OCI-LY7 (cell line): ENCODE results near the gene MXD1. TPM values are rescaled to one million over a fixed set of nuclear protein-coding genes. Genes with fewer than 3 reads are reported as not detected.

Experiments used
- BruUV-seq: library from RNA; stranded (reverse); fragments of 400-500 nt; replicated peaks from 2 replicates; lab custom pipeline; 2021; lab: Mats Ljungman, UMichigan
- CTCF ChIA-PET: fragments of 300-600 bp; sonication (Branson Sonifier 250); formaldehyde crosslinking; loops from one replicate; lab custom pipeline; 2022; ENCODE audit warnings: antibody characterized with exemption; ENCODE audit not compliant: unreplicated experiment; lab: Charles Lee
- POLR2A ChIA-PET: fragments of 300-600 bp; sonication (Branson Sonifier 250); formaldehyde crosslinking; loops from one replicate; lab custom pipeline; 2022; ENCODE audit warnings: antibody characterized with exemption; lab: Charles Lee
- DNase-seq: peaks from one replicate; pipeline ENCODE4 v3.0.0-alpha.2; 2015; ENCODE audit warnings: low spot score
- H2AFZ ChIP-seq: fragments of 200-600 bp; sonication (generic), shearing (Covaris generic); 2 replicates; pipeline ENCODE4 v1.6.1; 2014; ENCODE audit warnings: mild to moderate bottlenecking, antibody characterized with exemption, low read length, moderate library complexity
- H3K27ac ChIP-seq: fragments of 200-600 bp; sonication (generic); 2 replicates; pipeline ENCODE4 v1.5.1; 2014; ENCODE audit warnings: mixed run types, low read depth, mild to moderate bottlenecking, moderate library complexity, low read length, inconsistent platforms; ENCODE audit not compliant: poor library complexity, severe bottlenecking
- H3K36me3 ChIP-seq: fragments of 200-600 bp; sonication (generic); 2 replicates; pipeline ENCODE4 v1.6.1; 2014; ENCODE audit warnings: mild to moderate bottlenecking, antibody characterized with exemption, low read length, moderate library complexity, mixed read lengths; ENCODE audit not compliant: insufficient read depth
- H3K4me1 ChIP-seq: fragments of 200-600 bp; sonication (generic); 2 replicates; pipeline ENCODE4 v1.5.1; 2014; ENCODE audit warnings: mild to moderate bottlenecking, low read length; ENCODE audit not compliant: insufficient read depth, poor library complexity, severe bottlenecking
- H3K4me2 ChIP-seq: fragments of 200-600 bp; sonication (generic); 2 replicates; pipeline ENCODE4 v1.6.1; 2014; ENCODE audit warnings: mild to moderate bottlenecking, low read length
- H3K4me3 ChIP-seq: fragments of 200-600 bp; sonication (generic); 2 replicates; pipeline ENCODE4 v1.5.1; 2014; ENCODE audit warnings: mild to moderate bottlenecking, low read depth, low read length; ENCODE audit not compliant: poor library complexity, severe bottlenecking
- H3K79me2 ChIP-seq: fragments of 200-600 bp; sonication (generic); 2 replicates; pipeline ENCODE4 v1.6.1; 2016; ENCODE audit warnings: low read depth, mild to moderate bottlenecking, low read length, moderate library complexity, mixed read lengths; ENCODE audit not compliant: insufficient read depth
- H3K9me2 ChIP-seq: fragments of 200-600 bp; sonication (generic); 2 replicates; pipeline ENCODE4 v1.6.1; 2016; ENCODE audit warnings: mild to moderate bottlenecking, low read length, mixed read lengths; ENCODE audit not compliant: insufficient read depth
- H3K9me3 ChIP-seq: fragments of 200-600 bp; sonication (generic); 2 replicates; pipeline ENCODE4 v1.6.1; 2014; ENCODE audit warnings: mild to moderate bottlenecking, mixed run types, low read length, mixed read lengths
- H4K20me1 ChIP-seq: fragments of 200-600 bp; sonication (generic); 2 replicates; pipeline ENCODE4 v1.6.1; 2014; ENCODE audit warnings: mild to moderate bottlenecking, antibody characterized with exemption, low read length, moderate library complexity, mixed read lengths; ENCODE audit not compliant: insufficient read depth
- CTCF ChIP-seq: fragments of 200-600 bp; sonication (generic); conservative IDR thresholded peaks from 2 replicates; pipeline ENCODE4 v1.5.1; 2014; ENCODE audit warnings: mild to moderate bottlenecking, antibody characterized with exemption, low read length, moderate library complexity, mixed read lengths
- EZH2phosphoT487 ChIP-seq: fragments of 200-600 bp; sonication (generic); IDR thresholded peaks from 2 replicates; pipeline ENCODE4 v1.6.1; 2018; ENCODE audit warnings: low read depth, borderline replicate concordance, mild to moderate bottlenecking, mixed run types, antibody characterized with exemption, low read length, moderate library complexity, mixed read lengths
- intact Hi-C: fragments of 100-400 bp; cut with micrococcal nuclease; formaldehyde crosslinking; loops from one replicate; pipeline ENCODE4 v1.10.0; 2022; ENCODE audit not compliant: unreplicated experiment
- total RNA-seq, 2 experiments: library from RNA; depleted of rRNA in 1 of 2; stranded (reverse); fragments of >200 nt in 1 of 2; shearing (Covaris generic) in 1 of 2; gene quantifications; 2 replicates each; pipeline ENCODE4 v1.2.3, GENCODE V29; 2014 to 2022

The MXD1 gene
- total RNA-seq, 2 experiments from 2014 or later, result 2.2 to 2.9 TPM

- TF ChIP-seq CTCF, result no peak
- TF ChIP-seq EZH2phosphoT487, result no peak
- no peak overlapping the region for H3K4me3 ChIP-seq
- no peaks in the 10 kb centered on the region for H3K79me2 ChIP-seq
- H3K4me2 ChIP-seq, result no peak overlapping the region
- BruUV-seq, result no TSS peak
- CTCF ChIA-PET, result no interaction called here
- H3K9me2 ChIP-seq, result no peaks in the 10 kb centered on the region
- POLR2A ChIA-PET, result no interaction called here
- no peak overlapping the region for H2AFZ ChIP-seq
- no peaks in the 10 kb centered on the region for H4K20me1 ChIP-seq
- no peaks in the 10 kb centered on the region for H3K4me1 ChIP-seq
- H3K36me3 ChIP-seq, result no peaks in the 10 kb centered on the region
- H3K27ac ChIP-seq, result no peak overlapping the region
- intact Hi-C loops, result no loop called here
- H3K9me3 ChIP-seq, result no peaks in the 10 kb centered on the region
- no peak for DNase-seq
These were observed 71.8 kb downstream of the MXD1 start for GRCh38 chr2:69986691-69987090.

DNA sequence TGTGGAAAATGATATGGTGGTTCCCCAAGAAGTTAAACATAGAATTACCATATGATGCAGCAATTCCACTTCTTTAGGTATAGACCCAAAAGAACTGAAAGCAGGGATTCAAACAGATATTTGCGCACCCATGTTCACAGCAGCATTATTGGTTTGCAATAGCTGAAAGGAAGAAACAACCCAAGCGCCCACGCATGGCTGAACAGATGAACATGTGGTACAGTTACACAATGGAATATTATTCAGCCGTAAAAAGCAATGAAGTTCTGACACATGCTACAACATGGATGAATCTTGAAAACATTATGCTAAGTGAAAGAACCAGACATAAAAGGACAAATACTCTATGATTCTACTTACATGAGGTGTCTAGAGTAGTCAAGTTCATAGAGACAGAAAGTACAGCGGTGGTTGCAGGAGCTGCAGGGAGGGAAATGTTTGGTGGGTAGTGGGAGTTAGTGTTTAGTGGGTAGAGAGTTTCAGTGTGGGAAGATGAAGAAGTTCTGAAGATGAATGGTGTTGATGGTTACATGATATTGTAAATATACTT, 73.3 kb downstream of the MXD1 start:
- no peak overlapping the region for H3K4me2 ChIP-seq
- no TSS peak for BruUV-seq
- H3K79me2 ChIP-seq, result no peaks in the 10 kb centered on the region
- no peak for DNase-seq
- ChIA-PET CTCF (no interaction called here), POLR2A (interaction anchor here (1.2 kb wide), 1 partner anchor 155 kb away, joined by 3 read pairs; no protein-coding TSS in a partner anchor)
- H3K4me3 ChIP-seq, result no peak overlapping the region
- H3K4me1 ChIP-seq, result no peaks in the 10 kb centered on the region
- H4K20me1 ChIP-seq, result no peaks in the 10 kb centered on the region
- intact Hi-C loops, result no loop called here
- no peak overlapping the region for H3K27ac ChIP-seq
- H3K9me3 ChIP-seq, result no peaks in the 10 kb centered on the region
- no peaks in the 10 kb centered on the region for H3K9me2 ChIP-seq
- no peak overlapping the region for H2AFZ ChIP-seq
- TF ChIP-seq CTCF (no peak), EZH2phosphoT487 (no peak)
- no peaks in the 10 kb centered on the region for H3K36me3 ChIP-seq

GRCh38 chr2:69989009-69989408, 74.1 kb downstream of the MXD1 start:
- no peak for DNase-seq
- ChIA-PET CTCF (no interaction called here), POLR2A (interaction anchor here (1.2 kb wide), 1 partner anchor 154 kb away, joined by 3 read pairs; no protein-coding TSS in a partner anchor)
- no peaks in the 10 kb centered on the region for H3K9me3 ChIP-seq
- H2AFZ ChIP-seq, result no peak overlapping the region
- H4K20me1 ChIP-seq, result no peaks in the 10 kb centered on the region
- BruUV-seq, result no TSS peak
- no peak overlapping the region for H3K4me3 ChIP-seq
- no peaks in the 10 kb centered on the region for H3K36me3 ChIP-seq
- no peaks in the 10 kb centered on the region for H3K79me2 ChIP-seq
- no peak overlapping the region for H3K27ac ChIP-seq
- no peak for TF ChIP-seq EZH2phosphoT487
- no peak for TF ChIP-seq CTCF
- H3K4me2 ChIP-seq, result no peak overlapping the region
- H3K4me1 ChIP-seq, result no peaks in the 10 kb centered on the region
- intact Hi-C loops, result no loop called here
- H3K9me2 ChIP-seq, result no peaks in the 10 kb centered on the region
